Loucy (cell line): ENCODE measurements around the gene TACR2.

ENCODE experiments used
- CTCF ChIP-seq: fragments of 200-600 bp; sonication (generic); conservative IDR thresholded peaks from 2 replicates; pipeline ENCODE4 v1.5.1; 2014; ENCODE audit warnings: mild to moderate bottlenecking, antibody characterized with exemption, low read length
- EZH2phosphoT487 ChIP-seq: fragments of 200-600 bp; IDR thresholded peaks from 2 replicates; pipeline ENCODE4 v1.6.1; 2018; ENCODE audit warnings: antibody characterized with exemption, mild to moderate bottlenecking, moderate library complexity, borderline replicate concordance

- TF ChIP-seq CTCF (no peak), EZH2phosphoT487 (no peak)
Measured at GRCh38 chr10:69359594-69359993, 57.1 kb downstream of the TACR2 start.
